ENCODE measurements around the gene GMCL1.

DNA sequence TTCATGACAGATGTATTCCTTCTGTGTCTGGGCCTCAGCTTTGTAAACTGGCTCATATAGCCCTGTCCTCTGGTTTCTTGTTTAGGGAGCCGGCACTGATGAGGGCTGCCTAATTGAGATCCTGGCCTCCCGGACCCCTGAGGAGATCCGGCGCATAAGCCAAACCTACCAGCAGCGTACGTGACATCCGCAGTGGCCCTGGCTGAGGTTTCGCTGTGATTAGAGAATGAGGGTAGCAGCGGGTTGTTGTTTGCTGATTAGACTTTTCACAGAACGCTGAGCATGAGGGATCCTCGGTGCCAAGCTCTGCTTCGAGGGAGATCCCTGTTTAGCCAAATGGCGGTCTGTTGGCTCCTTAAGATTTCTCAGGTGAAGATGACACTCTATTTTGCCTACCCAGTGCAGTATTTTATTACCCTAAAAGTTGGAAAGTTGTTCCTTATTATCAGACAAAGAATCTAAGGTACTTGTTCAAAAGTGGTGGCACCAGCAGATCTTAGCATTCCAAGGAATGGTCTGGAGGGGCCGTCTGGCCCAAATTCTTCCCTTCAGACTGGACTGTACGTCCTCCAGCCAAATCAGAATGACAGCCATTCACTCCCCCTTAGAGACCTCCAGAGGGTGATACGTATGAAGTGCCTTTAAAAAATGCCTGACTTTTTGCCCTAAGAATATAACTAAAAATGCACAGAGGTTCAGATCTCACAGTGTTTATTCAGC lies 21.5 kb upstream of the GMCL1 start:
- TF ChIP-seq, protein P1, sequence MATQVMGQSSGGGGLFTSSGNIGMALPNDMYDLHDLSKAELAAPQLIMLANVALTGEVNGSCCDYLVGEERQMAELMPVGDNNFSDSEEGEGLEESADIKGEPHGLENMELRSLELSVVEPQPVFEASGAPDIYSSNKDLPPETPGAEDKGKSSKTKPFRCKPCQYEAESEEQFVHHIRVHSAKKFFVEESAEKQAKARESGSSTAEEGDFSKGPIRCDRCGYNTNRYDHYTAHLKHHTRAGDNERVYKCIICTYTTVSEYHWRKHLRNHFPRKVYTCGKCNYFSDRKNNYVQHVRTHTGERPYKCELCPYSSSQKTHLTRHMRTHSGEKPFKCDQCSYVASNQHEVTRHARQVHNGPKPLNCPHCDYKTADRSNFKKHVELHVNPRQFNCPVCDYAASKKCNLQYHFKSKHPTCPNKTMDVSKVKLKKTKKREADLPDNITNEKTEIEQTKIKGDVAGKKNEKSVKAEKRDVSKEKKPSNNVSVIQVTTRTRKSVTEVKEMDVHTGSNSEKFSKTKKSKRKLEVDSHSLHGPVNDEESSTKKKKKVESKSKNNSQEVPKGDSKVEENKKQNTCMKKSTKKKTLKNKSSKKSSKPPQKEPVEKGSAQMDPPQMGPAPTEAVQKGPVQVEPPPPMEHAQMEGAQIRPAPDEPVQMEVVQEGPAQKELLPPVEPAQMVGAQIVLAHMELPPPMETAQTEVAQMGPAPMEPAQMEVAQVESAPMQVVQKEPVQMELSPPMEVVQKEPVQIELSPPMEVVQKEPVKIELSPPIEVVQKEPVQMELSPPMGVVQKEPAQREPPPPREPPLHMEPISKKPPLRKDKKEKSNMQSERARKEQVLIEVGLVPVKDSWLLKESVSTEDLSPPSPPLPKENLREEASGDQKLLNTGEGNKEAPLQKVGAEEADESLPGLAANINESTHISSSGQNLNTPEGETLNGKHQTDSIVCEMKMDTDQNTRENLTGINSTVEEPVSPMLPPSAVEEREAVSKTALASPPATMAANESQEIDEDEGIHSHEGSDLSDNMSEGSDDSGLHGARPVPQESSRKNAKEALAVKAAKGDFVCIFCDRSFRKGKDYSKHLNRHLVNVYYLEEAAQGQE (IDR thresholded peaks at IDR 0.05; ENCODE audit: unreplicated experiment), result no peak
- TF ChIP-seq, protein P2, sequence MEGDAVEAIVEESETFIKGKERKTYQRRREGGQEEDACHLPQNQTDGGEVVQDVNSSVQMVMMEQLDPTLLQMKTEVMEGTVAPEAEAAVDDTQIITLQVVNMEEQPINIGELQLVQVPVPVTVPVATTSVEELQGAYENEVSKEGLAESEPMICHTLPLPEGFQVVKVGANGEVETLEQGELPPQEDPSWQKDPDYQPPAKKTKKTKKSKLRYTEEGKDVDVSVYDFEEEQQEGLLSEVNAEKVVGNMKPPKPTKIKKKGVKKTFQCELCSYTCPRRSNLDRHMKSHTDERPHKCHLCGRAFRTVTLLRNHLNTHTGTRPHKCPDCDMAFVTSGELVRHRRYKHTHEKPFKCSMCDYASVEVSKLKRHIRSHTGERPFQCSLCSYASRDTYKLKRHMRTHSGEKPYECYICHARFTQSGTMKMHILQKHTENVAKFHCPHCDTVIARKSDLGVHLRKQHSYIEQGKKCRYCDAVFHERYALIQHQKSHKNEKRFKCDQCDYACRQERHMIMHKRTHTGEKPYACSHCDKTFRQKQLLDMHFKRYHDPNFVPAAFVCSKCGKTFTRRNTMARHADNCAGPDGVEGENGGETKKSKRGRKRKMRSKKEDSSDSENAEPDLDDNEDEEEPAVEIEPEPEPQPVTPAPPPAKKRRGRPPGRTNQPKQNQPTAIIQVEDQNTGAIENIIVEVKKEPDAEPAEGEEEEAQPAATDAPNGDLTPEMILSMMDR (conservative IDR thresholded peaks at IDR 0.05; ENCODE audit: low read depth in 2 of 2), result no peak
- TF ChIP-seq POLR2AphosphoS5 (IDR thresholded peaks at IDR 0.05; ENCODE audit: low read depth) (no peak), EZH2 (IDR thresholded peaks at IDR 0.05; ENCODE audit: low read depth, unreplicated experiment) (no peak), EZH2phosphoT487 (IDR thresholded peaks at IDR 0.05; ENCODE audit: unreplicated experiment) (no peak), JUNB (IDR thresholded peaks at IDR 0.05; ENCODE audit: unreplicated experiment) (no peak), NANOG (IDR thresholded peaks at IDR 0.05; ENCODE audit: borderline replicate concordance) (no peak), CREB1 (CRISPR knock-in tag; IDR thresholded peaks at IDR 0.05; ENCODE audit: low read depth) (no peak), ZNF331 (CRISPR knock-in tag; IDR thresholded peaks at IDR 0.05; ENCODE audit: low read depth) (no peak), STAT1 (IDR thresholded peaks at IDR 0.05; ENCODE audit: unreplicated experiment) (no peak), ZNF114 (CRISPR knock-in tag; IDR thresholded peaks at IDR 0.05) (no peak)
- TF ChIP-seq, protein P3, sequence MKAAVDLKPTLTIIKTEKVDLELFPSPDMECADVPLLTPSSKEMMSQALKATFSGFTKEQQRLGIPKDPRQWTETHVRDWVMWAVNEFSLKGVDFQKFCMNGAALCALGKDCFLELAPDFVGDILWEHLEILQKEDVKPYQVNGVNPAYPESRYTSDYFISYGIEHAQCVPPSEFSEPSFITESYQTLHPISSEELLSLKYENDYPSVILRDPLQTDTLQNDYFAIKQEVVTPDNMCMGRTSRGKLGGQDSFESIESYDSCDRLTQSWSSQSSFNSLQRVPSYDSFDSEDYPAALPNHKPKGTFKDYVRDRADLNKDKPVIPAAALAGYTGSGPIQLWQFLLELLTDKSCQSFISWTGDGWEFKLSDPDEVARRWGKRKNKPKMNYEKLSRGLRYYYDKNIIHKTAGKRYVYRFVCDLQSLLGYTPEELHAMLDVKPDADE (IDR thresholded peaks at IDR 0.05), result no peak
- TF ChIP-seq, protein P4, sequence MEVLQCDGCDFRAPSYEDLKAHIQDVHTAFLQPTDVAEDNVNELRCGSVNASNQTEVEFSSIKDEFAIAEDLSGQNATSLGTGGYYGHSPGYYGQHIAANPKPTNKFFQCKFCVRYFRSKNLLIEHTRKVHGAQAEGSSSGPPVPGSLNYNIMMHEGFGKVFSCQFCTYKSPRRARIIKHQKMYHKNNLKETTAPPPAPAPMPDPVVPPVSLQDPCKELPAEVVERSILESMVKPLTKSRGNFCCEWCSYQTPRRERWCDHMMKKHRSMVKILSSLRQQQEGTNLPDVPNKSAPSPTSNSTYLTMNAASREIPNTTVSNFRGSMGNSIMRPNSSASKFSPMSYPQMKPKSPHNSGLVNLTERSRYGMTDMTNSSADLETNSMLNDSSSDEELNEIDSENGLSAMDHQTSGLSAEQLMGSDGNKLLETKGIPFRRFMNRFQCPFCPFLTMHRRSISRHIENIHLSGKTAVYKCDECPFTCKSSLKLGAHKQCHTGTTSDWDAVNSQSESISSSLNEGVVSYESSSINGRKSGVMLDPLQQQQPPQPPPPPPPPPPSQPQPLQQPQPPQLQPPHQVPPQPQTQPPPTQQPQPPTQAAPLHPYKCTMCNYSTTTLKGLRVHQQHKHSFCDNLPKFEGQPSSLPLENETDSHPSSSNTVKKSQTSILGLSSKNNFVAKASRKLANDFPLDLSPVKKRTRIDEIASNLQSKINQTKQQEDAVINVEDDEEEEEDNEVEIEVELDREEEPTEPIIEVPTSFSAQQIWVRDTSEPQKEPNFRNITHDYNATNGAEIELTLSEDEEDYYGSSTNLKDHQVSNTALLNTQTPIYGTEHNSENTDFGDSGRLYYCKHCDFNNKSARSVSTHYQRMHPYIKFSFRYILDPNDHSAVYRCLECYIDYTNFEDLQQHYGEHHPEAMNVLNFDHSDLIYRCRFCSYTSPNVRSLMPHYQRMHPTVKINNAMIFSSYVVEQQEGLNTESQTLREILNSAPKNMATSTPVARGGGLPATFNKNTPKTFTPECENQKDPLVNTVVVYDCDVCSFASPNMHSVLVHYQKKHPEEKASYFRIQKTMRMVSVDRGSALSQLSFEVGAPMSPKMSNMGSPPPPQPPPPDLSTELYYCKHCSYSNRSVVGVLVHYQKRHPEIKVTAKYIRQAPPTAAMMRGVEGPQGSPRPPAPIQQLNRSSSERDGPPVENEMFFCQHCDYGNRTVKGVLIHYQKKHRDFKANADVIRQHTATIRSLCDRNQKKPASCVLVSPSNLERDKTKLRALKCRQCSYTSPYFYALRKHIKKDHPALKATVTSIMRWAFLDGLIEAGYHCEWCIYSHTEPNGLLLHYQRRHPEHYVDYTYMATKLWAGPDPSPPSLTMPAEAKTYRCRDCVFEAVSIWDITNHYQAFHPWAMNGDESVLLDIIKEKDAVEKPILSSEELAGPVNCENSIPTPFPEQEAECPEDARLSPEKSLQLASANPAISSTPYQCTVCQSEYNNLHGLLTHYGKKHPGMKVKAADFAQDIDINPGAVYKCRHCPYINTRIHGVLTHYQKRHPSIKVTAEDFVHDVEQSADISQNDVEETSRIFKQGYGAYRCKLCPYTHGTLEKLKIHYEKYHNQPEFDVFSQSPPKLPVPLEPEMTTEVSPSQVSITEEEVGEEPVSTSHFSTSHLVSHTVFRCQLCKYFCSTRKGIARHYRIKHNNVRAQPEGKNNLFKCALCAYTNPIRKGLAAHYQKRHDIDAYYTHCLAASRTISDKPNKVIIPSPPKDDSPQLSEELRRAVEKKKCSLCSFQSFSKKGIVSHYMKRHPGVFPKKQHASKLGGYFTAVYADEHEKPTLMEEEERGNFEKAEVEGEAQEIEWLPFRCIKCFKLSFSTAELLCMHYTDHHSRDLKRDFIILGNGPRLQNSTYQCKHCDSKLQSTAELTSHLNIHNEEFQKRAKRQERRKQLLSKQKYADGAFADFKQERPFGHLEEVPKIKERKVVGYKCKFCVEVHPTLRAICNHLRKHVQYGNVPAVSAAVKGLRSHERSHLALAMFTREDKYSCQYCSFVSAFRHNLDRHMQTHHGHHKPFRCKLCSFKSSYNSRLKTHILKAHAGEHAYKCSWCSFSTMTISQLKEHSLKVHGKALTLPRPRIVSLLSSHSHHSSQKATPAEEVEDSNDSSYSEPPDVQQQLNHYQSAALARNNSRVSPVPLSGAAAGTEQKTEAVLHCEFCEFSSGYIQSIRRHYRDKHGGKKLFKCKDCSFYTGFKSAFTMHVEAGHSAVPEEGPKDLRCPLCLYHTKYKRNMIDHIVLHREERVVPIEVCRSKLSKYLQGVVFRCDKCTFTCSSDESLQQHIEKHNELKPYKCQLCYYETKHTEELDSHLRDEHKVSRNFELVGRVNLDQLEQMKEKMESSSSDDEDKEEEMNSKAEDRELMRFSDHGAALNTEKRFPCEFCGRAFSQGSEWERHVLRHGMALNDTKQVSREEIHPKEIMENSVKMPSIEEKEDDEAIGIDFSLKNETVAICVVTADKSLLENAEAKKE (CRISPR knock-in tag; IDR thresholded peaks at IDR 0.05), result no peak

Data from GM23338 (cell line).